Heart left ventricle (tissue), 13 donors: ENCODE measurements around the gene FUCA1.

Experiments used
- CTCF ChIP-seq, 12 donors: fragments of 200-600 bp; sonication (generic) in 4 of 12; IDR thresholded peaks; one replicate each; pipeline versions ENCODE4 v1.5.0 to v1.8.0; 2018 to 2022; ENCODE audit warnings: antibody characterized with exemption in 12 of 12, mild to moderate bottlenecking in 5 of 12
- POLR2A ChIP-seq, 2 donors: fragments of 450-650 bp; IDR thresholded peaks; one replicate each; pipeline ENCODE4 v1.6.1; 2017; ENCODE audit warnings: antibody characterized with exemption in 2 of 2, mild to moderate bottlenecking in 2 of 2, moderate library complexity in 2 of 2
- donor health status: ischemic (EF 13 %, LVEDD 7.1; RV severe dilation, severe dysfunction).
- donor health status: DM: no; HTN: yes; CAD: no.
- donor health status: DM: no; HTN: no; CAD: no.
- donor health status: ischemic (EF 25% LVEDD 6.9; RV normal size, moderate dysfunction).
- donor health status: ischemic (EF 25% LVEDD 5.7; RV mildly dilated, moderate dysfunction).
- donor health status: ischemic (EF 35%, LVEDD 5.7; RV mildly dilated, moderate dysfunction).
- donor health status: nonischemic (EF 11% LVEDD 7.7; RV severe dilation, severe dysfunction).
- donor health status: DM: yes; HTN: yes; CAD: no.
- donor health status: PGD.
- donor health status: ischemic (EF 29% LVEDD 5.4; RV normal size, mild dysfunction).
- donor health status: nonischemic (EF 23%, LVEDD 6.1; RV moderate dilation, normal function).

GRCh38 chr1:23914921-23915320, 46.8 kb upstream of the FUCA1 start:
- TF ChIP-seq CTCF (IDR thresholded peaks at IDR 0.05) (no peak), POLR2A (IDR thresholded peaks at IDR 0.05) (no peak)
